T-helper 2 cell treated with Interferon-gamma antibody and Interleukin-4, amounts not matched to agents 5 μg/mL and 100 μg/mL, for 36 hours (primary cell): ENCODE data around the gene LRG1.
A peak's percentile ranks its signal among the peaks of the same experiment; 100 is the strongest.
"Not testable (repeated sequence)": the region's sequence is repeated elsewhere in the genome, so short reads cannot be mapped to it uniquely, and the experiment has no call there.

Source experiments
- DNase-seq: peaks from one replicate; pipeline ENCODE4 v3.0.0; 2021; ENCODE audit warnings: low spot score
- H3K27ac Mint-ChIP-seq: one replicate; pipeline ENCODE4 v1.8.0; 2021; ENCODE audit warnings: mild to moderate bottlenecking, mixed read lengths
- H3K27me3 Mint-ChIP-seq: one replicate; pipeline ENCODE4 v1.8.0; 2021; ENCODE audit warnings: low read depth, mixed read lengths
- H3K36me3 Mint-ChIP-seq: one replicate; pipeline ENCODE4 v1.8.0; 2021; ENCODE audit warnings: low read depth, mixed read lengths
- H3K4me1 Mint-ChIP-seq: one replicate; pipeline ENCODE4 v1.8.0; 2021; ENCODE audit warnings: low read depth, mixed read lengths
- H3K4me3 Mint-ChIP-seq: one replicate; pipeline ENCODE4 v1.8.0; 2022; ENCODE audit warnings: mild to moderate bottlenecking, moderate library complexity, mixed read lengths
- H3K9me3 Mint-ChIP-seq: one replicate; pipeline ENCODE4 v1.8.0; 2021; ENCODE audit warnings: mixed read lengths

LRG1 gene

GRCh38 chr19:4566402-4567051, 26.7 kb upstream of the LRG1 start:
- H3K27ac Mint-ChIP-seq = no peak overlapping the region
- H3K4me1 Mint-ChIP-seq = no peaks in the 10 kb centered on the region
- H3K27me3 Mint-ChIP-seq = no peaks in the 10 kb centered on the region
- no peaks in the 10 kb centered on the region for H3K9me3 Mint-ChIP-seq
- no peaks in the 10 kb centered on the region for H3K36me3 Mint-ChIP-seq
- no peak overlapping the region for H3K4me3 Mint-ChIP-seq
- no peak for DNase-seq

- H3K36me3 Mint-ChIP-seq, H3K27ac Mint-ChIP-seq, DNase-seq, H3K4me1 Mint-ChIP-seq, H3K4me3 Mint-ChIP-seq, H3K9me3 Mint-ChIP-seq, H3K27me3 Mint-ChIP-seq: not testable (repeated sequence)
These were observed 23.7 kb upstream of the LRG1 start for GRCh38 chr19:4563562-4563961.

DNA sequence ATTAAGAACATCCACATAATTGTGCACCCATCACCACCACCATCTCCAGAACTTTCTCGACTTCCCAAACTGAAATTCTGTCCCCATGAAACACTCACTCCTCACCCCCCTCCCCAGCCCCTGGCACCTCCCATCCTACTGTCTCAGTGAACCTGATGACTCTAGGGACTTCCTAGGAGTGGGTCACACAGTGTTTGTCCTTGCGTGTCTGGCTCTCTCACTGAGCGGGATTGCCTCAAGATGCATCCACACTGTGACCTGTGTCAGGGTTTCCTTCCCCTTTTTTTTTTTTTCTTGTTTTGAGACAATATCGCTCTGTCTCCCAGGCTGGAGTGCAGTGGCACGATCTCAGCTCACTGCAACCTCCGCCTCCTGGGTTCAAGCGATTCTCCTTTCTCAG, 22.2 kb upstream of the LRG1 start:
- not testable (repeated sequence) for DNase-seq, H3K9me3 Mint-ChIP-seq, H3K36me3 Mint-ChIP-seq, H3K27ac Mint-ChIP-seq, H3K4me3 Mint-ChIP-seq, H3K4me1 Mint-ChIP-seq, H3K27me3 Mint-ChIP-seq

DNA sequence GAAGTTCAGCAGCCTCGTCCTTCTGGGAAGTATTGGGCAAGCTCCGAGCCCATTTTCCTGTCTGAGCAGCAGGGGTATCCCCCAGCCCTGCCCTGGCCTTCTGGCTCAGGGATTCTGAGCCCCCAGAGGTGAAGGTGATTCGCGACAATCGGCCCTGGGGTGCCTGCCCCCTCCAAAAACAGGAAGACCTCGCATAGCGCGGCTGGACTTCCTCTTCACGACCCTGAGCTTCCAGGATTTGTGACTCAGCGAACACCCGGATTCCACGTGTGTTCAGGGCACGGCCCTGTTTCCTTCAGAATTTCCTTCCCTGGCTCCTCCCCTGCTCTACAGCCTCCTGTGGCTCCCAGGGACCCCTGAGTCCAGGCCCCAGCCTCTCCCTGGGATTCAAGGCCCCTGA, 19.7 kb upstream of the LRG1 start, which contains the start of gene SEMA6B:
Gene SEMA6B, minus strand, starts transcription at position 116 of the 400 bp plus-strand sequence. CDS start 1,227 bp downstream, outside the sequence.
- no peaks in the 10 kb centered on the region for H3K27me3 Mint-ChIP-seq
- no peaks in the 10 kb centered on the region for H3K4me1 Mint-ChIP-seq
- no peaks in the 10 kb centered on the region for H3K9me3 Mint-ChIP-seq
- H3K27ac Mint-ChIP-seq = no peak within 1 kb of the TSS
- no peak for DNase-seq
- H3K36me3 Mint-ChIP-seq = no peaks in the 10 kb centered on the region
- no peak within 1 kb of the TSS for H3K4me3 Mint-ChIP-seq

DNA sequence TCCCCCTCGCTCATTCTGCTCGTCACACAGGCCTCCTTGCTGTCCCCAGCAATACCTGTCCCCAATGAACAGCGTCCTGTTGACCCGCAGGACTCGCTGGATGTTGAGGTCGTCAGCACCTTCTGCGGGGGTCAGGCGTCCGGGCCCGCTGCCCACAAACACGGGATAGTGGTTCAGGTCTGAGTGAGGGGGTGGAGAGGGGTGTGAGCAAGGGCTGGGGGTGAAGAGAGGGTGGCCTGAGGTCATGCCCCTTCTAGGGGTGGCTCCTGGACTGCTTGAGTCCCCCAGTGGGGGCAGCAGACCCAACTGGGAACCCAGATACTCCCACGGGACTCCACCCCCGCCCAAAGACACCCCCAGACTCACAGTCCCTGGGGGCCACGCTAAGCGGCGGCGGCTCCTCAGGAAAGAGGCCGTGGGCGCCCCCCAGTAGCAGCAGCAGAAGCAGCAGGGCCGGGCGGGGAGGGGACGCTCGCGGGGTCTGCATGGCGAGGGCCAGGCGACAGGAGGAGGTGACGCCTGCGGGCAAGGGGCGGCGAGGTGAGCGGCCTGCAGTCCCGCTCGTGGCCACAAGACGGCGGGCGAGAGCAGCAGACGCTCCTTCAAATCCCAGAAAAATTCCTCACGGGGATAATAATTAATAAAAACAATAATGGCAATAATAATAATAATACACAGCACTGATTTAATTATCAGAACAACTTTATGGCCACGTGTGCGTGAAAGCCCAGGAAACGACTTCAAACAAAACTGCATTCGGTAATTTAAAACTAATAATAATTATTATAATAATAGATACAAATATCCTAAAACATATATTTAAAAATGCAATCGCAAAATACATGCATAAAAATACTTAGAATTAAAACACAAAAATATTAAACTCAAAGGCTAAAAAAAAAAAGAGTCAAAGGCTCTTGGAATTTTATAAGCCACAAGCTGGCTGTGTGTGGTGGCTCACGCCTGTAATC, 18.4 kb upstream of the LRG1 start:
- Mint-ChIP-seq H3K4me1 (no peaks in the 10 kb centered on the region), H3K4me3 (no peak overlapping the region), H3K27ac (no peak overlapping the region), H3K27me3 (no peaks in the 10 kb centered on the region), H3K36me3 (no peaks in the 10 kb centered on the region), H3K9me3 (no peaks in the 10 kb centered on the region)
- DNase-seq = peak; percentile 15

DNA sequence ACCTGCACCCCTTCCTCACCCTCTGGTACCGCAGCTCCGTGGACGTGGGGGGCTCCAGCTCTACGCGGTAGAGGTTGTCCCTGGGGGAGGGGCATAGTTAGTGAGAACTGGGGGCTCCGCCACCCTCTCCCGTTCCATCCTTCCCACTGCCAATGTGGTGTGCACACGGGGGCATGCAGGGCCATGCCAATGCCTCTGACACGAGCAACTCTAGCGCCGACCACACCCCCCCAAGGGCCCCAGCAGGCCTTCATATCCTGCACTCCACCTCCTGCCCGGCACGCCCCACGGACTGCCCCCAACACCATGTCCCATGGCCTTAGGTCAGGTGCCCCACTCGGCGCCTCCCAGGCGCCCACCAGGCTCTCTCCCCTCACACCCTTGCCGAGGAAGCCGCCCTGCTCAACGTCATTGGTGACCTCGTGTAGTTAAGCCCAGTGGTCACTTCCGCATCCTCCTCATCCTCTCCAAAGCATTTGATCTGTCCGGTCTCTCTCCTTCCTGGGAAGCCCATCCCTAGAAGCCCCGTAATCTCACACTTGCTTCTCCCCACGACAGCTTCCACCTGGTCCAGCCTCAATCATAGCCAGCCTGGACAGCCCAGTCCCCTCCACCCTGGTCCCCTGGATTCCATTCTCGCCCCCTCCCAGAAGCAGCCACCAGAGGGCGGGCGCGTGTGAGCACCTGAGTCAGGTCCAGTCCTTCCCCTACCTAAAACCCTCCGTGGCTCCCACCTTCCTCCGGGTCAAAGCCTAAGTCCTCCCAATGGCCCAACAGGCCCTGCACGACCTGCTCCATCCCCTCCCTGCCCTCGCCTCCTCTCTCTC, 17.5 kb upstream of the LRG1 start:
- Mint-ChIP-seq H3K36me3 (no peaks in the 10 kb centered on the region), H3K9me3 (no peaks in the 10 kb centered on the region), H3K27me3 (no peaks in the 10 kb centered on the region), H3K4me1 (no peaks in the 10 kb centered on the region), H3K27ac (no peak overlapping the region), H3K4me3 (no peak overlapping the region)
- no peak for DNase-seq

DNA sequence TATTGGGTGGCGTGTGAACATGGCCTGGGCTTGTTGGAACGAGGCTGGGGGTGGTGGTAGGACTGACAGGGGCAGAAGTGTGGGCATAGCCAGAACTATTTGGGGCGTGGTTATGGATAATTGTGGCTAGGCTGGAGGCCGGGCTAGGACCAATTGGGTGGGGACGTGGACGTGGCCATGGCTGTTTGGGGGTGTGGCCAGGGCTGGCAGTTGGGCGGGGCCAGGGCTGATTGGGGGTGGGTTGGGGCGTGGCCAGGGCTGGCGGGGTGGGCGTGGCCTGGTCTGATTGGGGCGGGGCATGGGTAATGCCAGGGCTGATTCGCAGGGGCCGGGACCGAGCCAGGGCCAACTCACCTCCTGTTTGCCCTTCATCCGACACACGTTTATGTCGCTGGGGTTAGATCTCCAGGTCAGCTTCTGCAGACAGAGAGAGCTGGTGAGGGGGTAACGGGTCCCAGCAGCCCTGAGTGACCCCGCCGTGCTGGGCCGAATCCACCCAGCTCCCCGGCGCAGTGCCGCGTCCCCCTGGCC, 16.8 kb upstream of the LRG1 start:
- no peaks in the 10 kb centered on the region for H3K9me3 Mint-ChIP-seq
- no peaks in the 10 kb centered on the region for H3K27me3 Mint-ChIP-seq
- no peak overlapping the region for H3K27ac Mint-ChIP-seq
- no peak overlapping the region for H3K4me3 Mint-ChIP-seq
- DNase-seq = no peak
- H3K36me3 Mint-ChIP-seq = no peaks in the 10 kb centered on the region
- H3K4me1 Mint-ChIP-seq = no peaks in the 10 kb centered on the region

DNA sequence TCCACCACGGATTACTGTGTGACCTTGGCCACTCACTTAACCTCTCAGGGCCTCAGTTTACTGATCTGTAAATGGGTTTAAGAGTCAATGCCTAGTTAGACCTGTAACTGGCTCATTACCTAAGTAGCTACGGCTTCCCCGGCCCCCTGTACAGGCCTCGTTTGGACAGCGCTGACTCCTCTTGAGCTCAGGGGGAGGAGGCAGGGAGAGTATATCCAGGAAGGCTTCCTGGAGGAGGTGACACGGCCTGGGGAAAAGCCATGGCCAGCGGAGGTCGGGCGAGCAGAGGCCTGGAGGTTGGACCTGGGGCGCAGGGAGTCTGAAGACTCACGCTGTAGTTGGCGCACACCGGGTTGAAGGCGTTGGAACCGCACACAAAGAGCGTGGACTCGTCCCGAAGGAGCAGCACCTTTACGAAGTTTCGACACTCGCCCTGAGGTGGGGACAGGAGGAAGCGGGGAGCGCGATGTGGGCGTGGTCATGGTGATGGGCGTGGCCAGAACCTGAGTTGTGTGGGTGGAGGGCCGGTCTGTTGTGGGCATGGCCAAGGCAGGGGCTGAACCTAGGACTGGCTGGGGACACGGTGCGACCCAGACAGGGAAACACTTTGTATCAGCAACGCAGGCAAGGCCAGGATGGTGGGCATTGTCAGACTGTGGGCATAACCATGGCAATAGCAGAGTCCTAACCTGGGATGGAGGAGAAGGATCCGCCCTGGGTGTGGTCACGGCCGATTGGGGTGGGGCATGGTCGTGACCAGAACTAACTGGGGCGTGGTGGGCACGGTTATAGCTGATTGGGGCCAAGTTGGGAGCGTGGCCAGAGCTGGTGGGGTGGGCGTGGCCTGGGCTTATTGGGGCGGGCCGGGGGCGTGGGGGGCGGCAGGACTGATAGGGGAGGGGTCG, 16.1 kb upstream of the LRG1 start:
- Mint-ChIP-seq H3K27ac (no peak overlapping the region), H3K9me3 (no peaks in the 10 kb centered on the region), H3K27me3 (no peaks in the 10 kb centered on the region), H3K36me3 (no peaks in the 10 kb centered on the region), H3K4me3 (no peak overlapping the region), H3K4me1 (no peaks in the 10 kb centered on the region)
- DNase-seq = no peak

DNA sequence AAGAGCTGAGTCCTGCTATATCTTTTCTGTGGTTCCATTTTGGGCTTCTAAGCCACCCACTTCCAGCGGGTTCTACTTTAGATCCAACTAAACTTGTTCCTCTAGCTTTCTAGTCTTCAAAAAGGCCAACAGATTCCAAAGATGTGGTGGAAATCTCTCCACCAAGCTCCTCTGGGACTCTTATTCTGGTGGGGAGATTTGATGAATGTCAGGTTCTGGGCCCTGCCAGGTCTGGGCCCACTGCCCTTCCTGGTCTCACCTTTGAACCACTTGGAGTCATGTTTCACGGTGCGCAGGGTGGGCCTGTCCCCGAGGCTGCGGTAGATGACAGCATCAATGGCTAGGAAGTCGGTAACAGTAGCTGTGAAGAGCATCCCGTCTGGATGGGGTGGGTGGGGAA, 14.9 kb upstream of the LRG1 start:
- Mint-ChIP-seq H3K27ac (no peak overlapping the region), H3K36me3 (no peaks in the 10 kb centered on the region), H3K27me3 (no peaks in the 10 kb centered on the region), H3K4me1 (no peaks in the 10 kb centered on the region), H3K4me3 (no peak overlapping the region), H3K9me3 (no peaks in the 10 kb centered on the region)
- DNase-seq = no peak

DNA sequence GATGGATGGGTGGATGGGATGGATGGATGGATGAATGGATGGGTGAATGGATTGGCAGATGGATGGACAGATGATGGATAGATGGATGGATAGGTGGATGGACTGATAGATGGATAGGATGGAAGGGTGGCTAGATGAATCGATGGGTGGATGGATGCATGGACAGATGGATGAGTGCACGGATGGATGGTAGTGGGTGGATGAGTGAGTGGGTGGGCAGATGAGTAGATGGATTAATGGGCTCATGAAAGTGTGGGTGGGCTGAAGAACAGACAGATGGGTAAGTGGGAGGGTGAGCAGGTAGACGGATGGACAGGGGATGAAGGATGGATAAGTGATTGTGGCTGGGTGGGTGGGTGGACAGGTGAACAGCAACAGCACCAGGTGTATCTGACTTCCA, 13.9 kb upstream of the LRG1 start:
- no peaks in the 10 kb centered on the region for H3K9me3 Mint-ChIP-seq
- H3K27me3 Mint-ChIP-seq = no peaks in the 10 kb centered on the region
- H3K27ac Mint-ChIP-seq = no peak overlapping the region
- DNase-seq = no peak
- H3K4me1 Mint-ChIP-seq = no peaks in the 10 kb centered on the region
- no peaks in the 10 kb centered on the region for H3K36me3 Mint-ChIP-seq
- H3K4me3 Mint-ChIP-seq = no peak overlapping the region

DNA sequence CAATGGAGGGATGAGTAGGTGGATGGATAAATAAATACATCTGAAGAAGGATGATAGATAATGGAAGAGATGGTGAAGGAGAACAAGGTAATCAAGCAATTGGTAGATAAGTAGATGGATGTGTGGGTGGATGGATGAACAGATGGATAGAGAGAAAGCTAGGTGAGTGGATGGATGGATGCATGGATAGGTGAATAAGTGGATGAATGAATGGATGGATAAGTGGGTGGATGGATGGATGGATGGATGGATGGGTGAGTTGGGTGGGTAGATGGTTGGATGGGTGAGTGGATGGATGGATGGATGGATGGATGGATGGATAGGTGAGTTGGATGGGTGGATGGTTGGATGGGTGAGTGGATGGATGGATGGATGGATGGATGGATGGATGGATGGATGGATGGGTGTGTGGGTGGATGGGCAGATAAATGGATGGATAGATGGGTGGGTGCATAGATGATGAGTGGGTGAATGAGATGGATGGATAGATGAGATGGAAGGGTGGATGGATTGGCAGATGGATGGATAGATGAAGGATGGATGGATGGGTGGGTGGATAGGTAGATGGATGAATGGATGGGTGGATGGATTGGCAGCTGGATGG, 13.4 kb upstream of the LRG1 start:
- Mint-ChIP-seq H3K27me3 (no peaks in the 10 kb centered on the region), H3K9me3 (no peaks in the 10 kb centered on the region), H3K27ac (no peak overlapping the region), H3K36me3 (no peaks in the 10 kb centered on the region), H3K4me1 (no peaks in the 10 kb centered on the region), H3K4me3 (no peak overlapping the region)
- no peak for DNase-seq

GRCh38 chr19:4552525-4552819, 12.6 kb upstream of the LRG1 start:
- no peaks in the 10 kb centered on the region for H3K4me1 Mint-ChIP-seq
- DNase-seq = no peak
- H3K27ac Mint-ChIP-seq = no peak overlapping the region
- no peak overlapping the region for H3K4me3 Mint-ChIP-seq
- no peaks in the 10 kb centered on the region for H3K9me3 Mint-ChIP-seq
- H3K27me3 Mint-ChIP-seq = no peaks in the 10 kb centered on the region
- no peaks in the 10 kb centered on the region for H3K36me3 Mint-ChIP-seq
